Peyer's patch (tissue), 4 donors: ENCODE results near the gene FAM117A.

Experiments
- CTCF ChIP-seq, 6 experiments: fragments of 450-650 bp in 4 of 6; fragments of 200-600 bp in 2 of 6; sonication (generic) in 1 of 6; IDR thresholded peaks; one replicate each; pipeline ENCODE4 v1.5.1; 2017 to 2019; ENCODE audit warnings: antibody characterized with exemption in 6 of 6, mild to moderate bottlenecking in 3 of 6, moderate library complexity in 1 of 6
- POLR2A ChIP-seq, 2 donors: fragments of 450-650 bp; IDR thresholded peaks; one replicate each; pipeline ENCODE4 v1.5.1; 2017; ENCODE audit warnings: antibody characterized with exemption in 2 of 2, mild to moderate bottlenecking in 2 of 2, moderate library complexity in 2 of 2

- TF ChIP-seq POLR2A (IDR thresholded peaks at IDR 0.05) (no peak), CTCF (IDR thresholded peaks at IDR 0.05) (no peak)
Observed at GRCh38 chr17:49690256-49690655, 73.7 kb downstream of the FAM117A start.
